Neuronal stem cell (in vitro differentiated cells): ENCODE results near the gene EIF4G3.

Experiments
- DNase-seq: peaks from one replicate; pipeline ENCODE4 v3.0.0-alpha.2; 2013; ENCODE audit warnings: low spot score
- H2AFZ ChIP-seq: one replicate; pipeline ENCODE4 v1.6.1; 2013; ENCODE audit warnings: mild to moderate bottlenecking, low read length, inconsistent platforms
- H2AK5ac ChIP-seq: 2 replicates; pipeline ENCODE4 v1.6.1; 2013; ENCODE audit warnings: low read depth, mild to moderate bottlenecking, inconsistent platforms, low read length, moderate library complexity, mixed read lengths
- H2BK120ac ChIP-seq: 2 replicates; pipeline ENCODE4 v1.6.1; 2013; ENCODE audit warnings: low read depth, mild to moderate bottlenecking, inconsistent platforms, low read length, moderate library complexity, mixed read lengths
- H2BK12ac ChIP-seq: one replicate; pipeline ENCODE4 v1.6.1; 2013; ENCODE audit warnings: low read length, inconsistent platforms
- H2BK15ac ChIP-seq: 2 replicates; pipeline ENCODE4 v1.6.1; 2013; ENCODE audit warnings: mild to moderate bottlenecking, low read length, inconsistent platforms, mixed read lengths
- H2BK5ac ChIP-seq: one replicate; pipeline ENCODE4 v1.6.1; 2013; ENCODE audit warnings: inconsistent platforms, mild to moderate bottlenecking, low read length, moderate library complexity
- H3K14ac ChIP-seq: one replicate; pipeline ENCODE4 v1.6.1; 2013; ENCODE audit warnings: low read length, inconsistent platforms
- H3K18ac ChIP-seq: 2 replicates; pipeline ENCODE4 v1.6.1; 2013; ENCODE audit warnings: low read length, inconsistent platforms
- H3K23ac ChIP-seq: 2 replicates; pipeline ENCODE4 v1.6.1; 2013; ENCODE audit warnings: low read depth, mild to moderate bottlenecking, mixed read lengths, low read length, inconsistent platforms; ENCODE audit not compliant: poor library complexity
- H3K27ac ChIP-seq: replicated peaks from 3 replicates; pipeline ENCODE4 v1.5.1; 2013; ENCODE audit warnings: low read length, inconsistent platforms
- H3K27me3 ChIP-seq, 3 experiments: 2 replicates each; pipeline ENCODE4 v1.6.1; 2013; ENCODE audit warnings: low read length in 3 of 3, mild to moderate bottlenecking in 2 of 3, inconsistent platforms in 1 of 3, low read depth in 1 of 3, mixed read lengths in 1 of 3, moderate library complexity in 1 of 3; ENCODE audit not compliant: control insufficient read depth in 3 of 3, insufficient read depth in 3 of 3
- H3K36me3 ChIP-seq, 2 donors: replicated peaks in 1 of 2; 2 replicates each; pipeline ENCODE4 v1.6.1; 2013; ENCODE audit warnings: low read length in 2 of 2; ENCODE audit not compliant: control insufficient read depth in 2 of 2, insufficient read depth in 2 of 2
- H3K4ac ChIP-seq: 2 replicates; pipeline ENCODE4 v1.6.1; 2013; ENCODE audit warnings: inconsistent platforms, mild to moderate bottlenecking, low read length, moderate library complexity
- H3K4me1 ChIP-seq, 2 donors: 1 replicate in 1 of 2; 2 replicates in 1 of 2; pipeline ENCODE4 v1.6.1; 2013; ENCODE audit warnings: low read length in 2 of 2, low read depth in 1 of 2; ENCODE audit not compliant: control insufficient read depth in 2 of 2, insufficient read depth in 1 of 2
- H3K4me2 ChIP-seq: one replicate; pipeline ENCODE4 v1.6.1; 2013; ENCODE audit warnings: mild to moderate bottlenecking, low read length, inconsistent platforms; ENCODE audit not compliant: insufficient read depth, poor library complexity, severe bottlenecking
- H3K4me3 ChIP-seq, 2 donors: 2 replicates each; pipeline ENCODE4 v1.5.1; 2013; ENCODE audit warnings: low read length in 2 of 2, mild to moderate bottlenecking in 2 of 2, inconsistent platforms in 1 of 2, moderate library complexity in 1 of 2
- H3K79me1 ChIP-seq: one replicate; pipeline ENCODE4 v1.6.1; 2013; ENCODE audit warnings: low read depth, mild to moderate bottlenecking, inconsistent platforms, low read length, moderate library complexity
- H3K9ac ChIP-seq: one replicate; pipeline ENCODE4 v1.6.1; 2013; ENCODE audit warnings: mild to moderate bottlenecking, low read depth, low read length, inconsistent platforms; ENCODE audit not compliant: poor library complexity
- H3K9me3 ChIP-seq, 2 donors: replicated peaks in 1 of 2; 2 replicates each; pipeline versions ENCODE3 to v1.6.1; 2013; ENCODE audit warnings: low read length in 2 of 2, mild to moderate bottlenecking in 2 of 2, inconsistent platforms in 1 of 2, low read depth in 1 of 2, mixed read lengths in 1 of 2, moderate library complexity in 1 of 2; ENCODE audit not compliant: control insufficient read depth in 2 of 2, insufficient read depth in 1 of 2
- H4K8ac ChIP-seq: one replicate; pipeline ENCODE4 v1.6.1; 2013; ENCODE audit warnings: low read depth, mild to moderate bottlenecking, inconsistent platforms, low read length, moderate library complexity
- H4K91ac ChIP-seq: one replicate; pipeline ENCODE4 v1.6.1; 2013; ENCODE audit warnings: low read length, low read depth, mild to moderate bottlenecking, inconsistent platforms; ENCODE audit not compliant: poor library complexity
- WGBS, 2 donors: extraction: QIAGEN DNeasy Blood & Tissue Kit; methylation state at CpG; one replicate each; pipeline ENCODE4 v1.1.7; 2013; ENCODE audit warnings: missing lambda C conversion rate in 2 of 2, mixed read lengths in 1 of 2; ENCODE audit not compliant: insufficient read length in 2 of 2, insufficient replicate concordance in 1 of 2; ENCODE audit errors: extremely low coverage in 2 of 2; 5-methylcytosine and 5-hydroxymethylcytosine counted together

EIF4G3 gene

GRCh38 chr1:20930427-20930826 is 246.3 kb downstream of the EIF4G3 start:
- Histone ChIP-seq H3K27ac (no peak overlapping the region), H3K4ac (no peak overlapping the region)

GRCh38 chr1:20928146-20928545 is 248.6 kb downstream of the EIF4G3 start:
- H3K27ac ChIP-seq: no peak overlapping the region
- no peak overlapping the region for H2AK5ac ChIP-seq
- no peaks in the 10 kb centered on the region for H3K79me1 ChIP-seq
- H2BK12ac ChIP-seq: no peak overlapping the region
- H4K91ac ChIP-seq: no peak overlapping the region
- H3K4me1 ChIP-seq: no peaks in the 10 kb centered on the region
- H3K14ac ChIP-seq: no peak overlapping the region
- H3K23ac ChIP-seq: no peak overlapping the region
- WGBS, 2 donors: no CpG with 5 or more reads among the region's 4 CpGs
- H2BK120ac ChIP-seq: no peak overlapping the region
- no peak for DNase-seq
- no peak overlapping the region for H2BK15ac ChIP-seq
- no peak overlapping the region for H2BK5ac ChIP-seq
- no peak overlapping the region for H3K4me2 ChIP-seq
- H3K4me3 ChIP-seq: no peak overlapping the region
- no peak overlapping the region for H2AFZ ChIP-seq
- no peak overlapping the region for H3K18ac ChIP-seq
- no peak overlapping the region for H3K9ac ChIP-seq
- no peak overlapping the region for H4K8ac ChIP-seq
- no peaks in the 10 kb centered on the region for H3K9me3 ChIP-seq
- H3K27me3 ChIP-seq: no peaks in the 10 kb centered on the region
- H3K36me3 ChIP-seq: peaks cover 0 to 38% of the 10 kb centered on the region in 2 donors
- no peak overlapping the region for H3K4ac ChIP-seq

More at GRCh38 chr1:20930427-20930826, 246.3 kb downstream of the EIF4G3 start:
- H3K9me3 ChIP-seq: no peaks in the 10 kb centered on the region
- no peak overlapping the region for H2BK15ac ChIP-seq
- no peak overlapping the region for H4K91ac ChIP-seq
- H3K4me1 ChIP-seq: no peaks in the 10 kb centered on the region
- H3K4me2 ChIP-seq: no peak overlapping the region
- no peak for DNase-seq
- no peak overlapping the region for H4K8ac ChIP-seq
- no peak overlapping the region for H2AFZ ChIP-seq
- H3K18ac ChIP-seq: no peak overlapping the region
- peaks cover 0 to 37% of the 10 kb centered on the region in 2 donors for H3K36me3 ChIP-seq
- no peak overlapping the region for H2BK120ac ChIP-seq
- H2AK5ac ChIP-seq: no peak overlapping the region
- no peak overlapping the region for H3K23ac ChIP-seq
- H3K14ac ChIP-seq: no peak overlapping the region
- no peaks in the 10 kb centered on the region for H3K79me1 ChIP-seq
- H3K27me3 ChIP-seq: no peaks in the 10 kb centered on the region
- no peak overlapping the region for H3K9ac ChIP-seq
- H2BK12ac ChIP-seq: no peak overlapping the region
- no peak overlapping the region for H3K4me3 ChIP-seq
- H2BK5ac ChIP-seq: no peak overlapping the region

- Histone ChIP-seq H3K4ac (no peak overlapping the region), H3K4me3 (no peak overlapping the region), H2AK5ac (no peak overlapping the region), H3K27ac (no peak overlapping the region), H2BK12ac (no peak overlapping the region), H3K23ac (no peak overlapping the region), H3K27me3 (no peaks in the 10 kb centered on the region), H2BK120ac (no peak overlapping the region), H2BK5ac (no peak overlapping the region), H3K9ac (no peak overlapping the region), H3K4me1 (peaks cover 0 to 3% of the 10 kb centered on the region in 2 donors), H3K18ac (no peak overlapping the region), H2AFZ (no peak overlapping the region), H2BK15ac (no peak overlapping the region), H3K36me3 (peaks cover 0 to 11% of the 10 kb centered on the region in 2 donors), H3K9me3 (peaks cover 0 to 1% of the 10 kb centered on the region in 2 donors), H3K14ac (no peak overlapping the region), H4K8ac (no peak overlapping the region), H3K4me2 (no peak overlapping the region), H4K91ac (no peak overlapping the region), H3K79me1 (no peaks in the 10 kb centered on the region)
- no CpG with 5 or more reads among the region's 3 CpGs for WGBS, 2 donors
- DNase-seq: no peak
These were observed 255.4 kb downstream of the EIF4G3 start for GRCh38 chr1:20921285-20921684.

- no peak overlapping the region for H3K14ac ChIP-seq
- peaks cover 0 to 1% of the 10 kb centered on the region in 2 donors for H3K9me3 ChIP-seq
- H3K27ac ChIP-seq: no peak overlapping the region
- no peaks in the 10 kb centered on the region for H3K4me1 ChIP-seq
- H3K18ac ChIP-seq: no peak overlapping the region
- no peak overlapping the region for H2BK120ac ChIP-seq
- no peak overlapping the region for H2AK5ac ChIP-seq
- no peaks in the 10 kb centered on the region for H3K79me1 ChIP-seq
- no CpG with 5 or more reads among the region's 2 CpGs for WGBS, 2 donors
- no peak overlapping the region for H2BK5ac ChIP-seq
- H2BK15ac ChIP-seq: no peak overlapping the region
- H2AFZ ChIP-seq: no peak overlapping the region
- no peak overlapping the region for H3K4ac ChIP-seq
- no peaks in the 10 kb centered on the region for H3K27me3 ChIP-seq
- no peak overlapping the region for H4K91ac ChIP-seq
- H3K36me3 ChIP-seq: peaks cover 0 to 10% of the 10 kb centered on the region in 2 donors
- no peak overlapping the region for H4K8ac ChIP-seq
- H3K4me3 ChIP-seq: no peak overlapping the region
- no peak overlapping the region for H3K9ac ChIP-seq
- no peak overlapping the region for H3K23ac ChIP-seq
- H2BK12ac ChIP-seq: no peak overlapping the region
- no peak for DNase-seq
- H3K4me2 ChIP-seq: no peak overlapping the region
These were observed 263.5 kb downstream of the EIF4G3 start for GRCh38 chr1:20913242-20913641.
